HG02623 (cell line): ENCODE data around the gene ST6GALNAC1.

Experiments
- ATAC-seq: cut with Tn5 transposase; IDR thresholded peaks from one replicate; pipeline ENCODE4 v1.9.1; 2021; ENCODE audit warnings: moderate library complexity; ENCODE audit not compliant: unreplicated experiment

ST6GALNAC1 gene

DNA sequence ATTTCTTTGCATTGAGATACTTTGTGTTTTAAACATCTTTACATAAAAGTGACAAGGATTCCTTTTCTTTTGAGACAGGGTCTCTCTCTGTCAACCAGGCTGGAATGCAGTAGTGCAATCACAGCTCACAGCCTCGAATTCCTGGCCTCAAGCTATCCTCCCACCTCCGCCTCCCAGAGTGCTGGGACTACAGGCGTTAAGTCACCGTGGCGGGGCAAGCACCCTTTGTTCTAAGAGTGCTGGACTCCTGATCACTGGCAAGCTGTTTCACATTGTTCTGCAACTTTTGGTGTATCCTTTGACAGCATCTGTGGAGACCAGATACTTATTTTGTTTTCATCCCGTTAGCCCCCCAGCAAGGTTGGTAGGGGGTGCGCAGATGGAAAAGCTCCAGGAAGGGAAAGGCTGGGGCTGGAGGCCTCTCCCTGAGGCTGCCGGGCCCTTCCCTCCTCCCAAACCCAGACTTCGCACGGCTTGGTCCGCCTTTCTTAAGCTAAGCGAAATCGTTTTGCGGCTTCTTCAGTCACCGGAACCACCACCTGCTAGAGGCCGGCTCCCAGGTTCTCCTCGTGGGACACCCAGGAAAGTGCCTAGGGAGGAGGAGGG is 59.0 kb downstream of the ST6GALNAC1 start:
- no peak for ATAC-seq

DNA sequence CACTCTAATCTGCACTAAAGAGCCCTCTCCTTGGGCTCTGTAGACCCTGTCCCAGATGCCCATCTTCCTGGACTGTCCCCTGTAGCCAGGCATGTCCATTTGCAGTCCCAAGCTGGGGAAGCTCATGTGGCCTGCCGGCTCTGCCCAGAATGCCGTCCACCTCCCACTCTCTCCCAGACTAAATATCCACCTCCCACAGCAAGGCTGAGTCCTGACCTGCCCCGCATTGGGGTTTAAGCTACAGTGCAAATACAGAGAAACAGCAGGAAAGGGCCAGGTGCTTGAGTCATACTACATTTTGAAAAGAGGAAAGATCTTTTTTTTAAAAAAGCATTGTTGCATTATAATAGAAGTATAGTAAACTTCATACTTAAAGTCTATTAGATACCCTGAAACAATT is 60.9 kb downstream of the ST6GALNAC1 start:
- no peak for ATAC-seq

- no peak for ATAC-seq
These were observed 62.0 kb downstream of the ST6GALNAC1 start for GRCh38 chr17:76581515-76581914.

GRCh38 chr17:76579281-76579680 is 64.3 kb downstream of the ST6GALNAC1 start:
- ATAC-seq = no peak

DNA sequence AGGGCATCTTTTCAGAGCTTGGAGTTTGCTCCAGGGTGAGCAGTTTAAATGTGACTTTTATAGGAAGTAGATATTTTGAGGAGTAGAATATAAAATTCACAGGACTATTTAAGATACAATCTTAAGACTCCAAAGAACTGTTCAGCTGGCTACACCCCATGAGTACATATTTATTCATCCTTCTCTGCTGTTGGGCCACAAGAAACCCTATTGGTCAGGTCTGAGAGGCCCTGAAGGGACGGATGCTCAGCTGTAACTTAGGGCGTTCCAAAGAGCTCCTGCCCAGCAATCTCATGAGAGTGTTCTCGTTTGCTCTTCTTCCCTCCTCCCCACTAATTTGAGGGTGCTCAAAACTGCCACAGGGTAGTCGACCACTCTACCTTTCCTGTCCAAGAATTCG is 65.2 kb downstream of the ST6GALNAC1 start:
- ATAC-seq = no peak

DNA sequence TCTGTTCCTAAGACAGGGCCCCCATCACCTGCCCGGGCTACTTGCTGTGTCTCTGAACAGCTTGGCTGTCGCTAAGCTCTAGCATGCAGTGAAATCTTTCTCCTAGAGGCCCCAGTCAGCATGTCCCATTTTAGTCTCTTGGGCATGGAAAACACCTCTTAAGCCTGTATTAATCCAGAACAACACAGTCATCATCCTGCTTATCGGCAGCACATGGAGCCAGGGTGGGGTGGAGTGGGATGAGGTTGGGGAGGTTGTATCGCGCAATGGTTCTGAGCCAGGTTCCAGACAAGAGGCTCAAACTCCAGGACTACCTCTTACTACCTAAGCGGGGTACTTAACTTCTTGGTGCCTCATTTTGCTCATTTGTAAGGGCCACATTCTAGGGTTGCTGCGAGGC is 65.7 kb downstream of the ST6GALNAC1 start:
- no peak for ATAC-seq

DNA sequence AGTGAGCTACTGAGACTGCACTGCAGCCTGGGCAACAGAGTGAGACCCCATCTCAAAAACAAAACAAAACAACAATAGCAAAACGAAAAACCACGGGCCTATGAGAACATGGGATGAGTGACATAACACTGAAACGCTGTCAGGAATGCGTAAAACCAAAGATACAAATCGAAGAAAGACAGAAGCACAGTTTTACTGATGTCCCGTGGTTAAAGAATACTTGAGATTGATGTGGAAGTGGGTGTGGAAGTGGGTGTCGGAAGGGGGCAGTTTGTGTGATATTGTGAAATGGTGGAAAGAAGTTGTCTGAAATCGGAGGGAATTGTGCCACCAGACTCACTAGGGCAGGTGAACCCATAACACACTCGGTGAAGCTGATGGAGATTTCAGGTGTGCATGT is 67.4 kb downstream of the ST6GALNAC1 start:
- no peak for ATAC-seq

DNA sequence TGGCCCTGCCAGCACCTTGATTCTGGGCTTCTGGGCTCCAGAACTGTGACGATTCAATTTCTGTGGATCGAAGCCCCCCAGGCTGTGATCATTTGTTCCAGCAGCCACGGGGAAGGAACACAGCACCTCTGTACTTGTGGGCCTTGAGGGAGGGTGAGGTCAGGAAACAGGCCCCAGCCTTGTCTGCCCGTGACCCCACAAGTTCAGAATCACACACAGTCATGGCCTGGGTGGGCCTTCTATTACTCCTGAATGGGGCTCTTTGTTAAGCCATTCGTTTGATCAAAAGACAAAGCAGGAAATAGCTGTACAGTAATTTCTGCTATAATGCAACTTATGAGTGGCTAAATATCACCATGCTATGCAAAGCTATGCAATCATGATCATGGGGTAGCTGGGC is 68.0 kb downstream of the ST6GALNAC1 start:
- ATAC-seq = no peak
